Nephron (organoid): Measurements from ENCODE around the gene SH3BP1.
A peak's percentile ranks its signal among the peaks of the same experiment; 100 is the strongest.

Experiments used
- H3K27ac Mint-ChIP-seq, 3 experiments: 2 replicates each; pipeline ENCODE4 v1.8.0; 2020; ENCODE audit warnings: mixed read lengths in 3 of 3, mild to moderate bottlenecking in 2 of 3, moderate library complexity in 1 of 3
- H3K27me3 Mint-ChIP-seq: 2 replicates; pipeline ENCODE4 v1.8.0; 2021; ENCODE audit warnings: low read depth, mild to moderate bottlenecking, moderate library complexity, mixed read lengths
- H3K36me3 Mint-ChIP-seq: 2 replicates; pipeline ENCODE4 v1.8.0; 2020; ENCODE audit warnings: low read depth, mixed read lengths
- H3K4me1 Mint-ChIP-seq: 2 replicates; pipeline ENCODE4 v1.8.0; 2020; ENCODE audit warnings: mixed read lengths
- H3K4me3 Mint-ChIP-seq, 3 experiments: 2 replicates each; pipeline ENCODE4 v1.8.0; 2020; ENCODE audit warnings: mild to moderate bottlenecking in 3 of 3, mixed read lengths in 3 of 3, moderate library complexity in 2 of 3
- H3K9me3 Mint-ChIP-seq: 2 replicates; pipeline ENCODE4 v1.8.0; 2020; ENCODE audit warnings: mixed read lengths
- TF ChIP-seq, protein P1 (sequence below), 3 experiments: fragments of 200-600 bp; sonication (generic); IDR thresholded peaks; one replicate each; pipeline ENCODE4 v1.5.0; 2021; ENCODE audit warnings: antibody characterized with exemption in 3 of 3; ENCODE audit not compliant: unreplicated experiment in 3 of 3

Gene SH3BP1

DNA sequence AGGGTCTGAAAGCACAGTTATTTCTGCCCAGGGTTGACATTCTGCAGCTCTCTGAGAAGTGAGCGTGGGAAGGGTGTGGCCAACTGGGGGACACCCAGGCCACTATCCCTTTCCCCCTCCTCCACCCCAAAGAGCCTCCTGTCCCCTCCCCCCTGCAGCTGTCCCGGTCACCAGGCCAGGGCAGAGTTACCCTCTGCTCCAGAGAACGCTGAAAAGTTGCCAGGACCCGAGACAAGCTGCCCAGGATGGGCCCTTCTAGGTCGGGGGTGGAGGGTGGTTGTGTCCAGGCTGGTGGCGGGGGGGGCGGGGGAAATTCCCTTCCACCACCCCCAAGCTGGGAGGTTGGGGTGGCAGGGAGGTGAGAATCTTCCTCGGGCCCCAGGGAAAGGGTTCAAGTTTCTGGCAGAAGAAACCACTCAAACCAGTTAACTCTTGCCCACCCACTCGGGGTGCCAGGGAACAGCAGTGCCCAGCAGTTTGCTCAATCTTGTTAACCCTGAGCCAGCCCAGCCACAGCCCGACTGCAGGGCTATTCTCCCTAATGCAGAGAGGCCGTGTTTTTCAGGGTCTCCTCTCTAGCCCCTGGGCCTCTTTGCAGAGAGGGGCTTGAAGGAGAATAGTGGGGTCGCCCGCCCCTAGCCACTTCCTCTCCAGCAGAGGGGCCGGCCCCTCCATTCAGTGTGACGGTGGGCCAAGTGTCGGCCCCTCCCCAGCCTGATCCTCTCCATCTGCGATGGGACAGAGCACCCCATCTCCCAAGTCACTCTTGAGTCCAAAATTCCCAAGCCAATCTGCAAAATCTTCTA lies 36.7 kb downstream of the SH3BP1 start:
- no peaks in the 10 kb centered on the region for H3K9me3 Mint-ChIP-seq
- peak overlapping the region; percentile 93 to 100 (median 93) for H3K27ac Mint-ChIP-seq
- H3K4me1 Mint-ChIP-seq, result peaks cover 31% of the 10 kb centered on the region
- peaks cover 6% of the 10 kb centered on the region for H3K36me3 Mint-ChIP-seq
- H3K4me3 Mint-ChIP-seq, result peak overlapping the region; percentile 76 to 91 (median 91)
- TF ChIP-seq, protein P1, sequence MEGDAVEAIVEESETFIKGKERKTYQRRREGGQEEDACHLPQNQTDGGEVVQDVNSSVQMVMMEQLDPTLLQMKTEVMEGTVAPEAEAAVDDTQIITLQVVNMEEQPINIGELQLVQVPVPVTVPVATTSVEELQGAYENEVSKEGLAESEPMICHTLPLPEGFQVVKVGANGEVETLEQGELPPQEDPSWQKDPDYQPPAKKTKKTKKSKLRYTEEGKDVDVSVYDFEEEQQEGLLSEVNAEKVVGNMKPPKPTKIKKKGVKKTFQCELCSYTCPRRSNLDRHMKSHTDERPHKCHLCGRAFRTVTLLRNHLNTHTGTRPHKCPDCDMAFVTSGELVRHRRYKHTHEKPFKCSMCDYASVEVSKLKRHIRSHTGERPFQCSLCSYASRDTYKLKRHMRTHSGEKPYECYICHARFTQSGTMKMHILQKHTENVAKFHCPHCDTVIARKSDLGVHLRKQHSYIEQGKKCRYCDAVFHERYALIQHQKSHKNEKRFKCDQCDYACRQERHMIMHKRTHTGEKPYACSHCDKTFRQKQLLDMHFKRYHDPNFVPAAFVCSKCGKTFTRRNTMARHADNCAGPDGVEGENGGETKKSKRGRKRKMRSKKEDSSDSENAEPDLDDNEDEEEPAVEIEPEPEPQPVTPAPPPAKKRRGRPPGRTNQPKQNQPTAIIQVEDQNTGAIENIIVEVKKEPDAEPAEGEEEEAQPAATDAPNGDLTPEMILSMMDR (IDR thresholded peaks at IDR 0.05; ENCODE audit: unreplicated experiment in 3 of 3), result no peak
- H3K27me3 Mint-ChIP-seq, result no peaks in the 10 kb centered on the region

- Mint-ChIP-seq H3K9me3 (no peaks in the 10 kb centered on the region), H3K27ac (peak overlapping the region; percentile 93 to 100 (median 93)), H3K4me3 (peak overlapping the region; percentile 76 to 91 (median 91)), H3K4me1 (peaks cover 37% of the 10 kb centered on the region), H3K27me3 (no peaks in the 10 kb centered on the region), H3K36me3 (peaks cover 6% of the 10 kb centered on the region)
- TF ChIP-seq, protein P1 (IDR thresholded peaks at IDR 0.05; ENCODE audit: unreplicated experiment in 3 of 3), result no peak
Observed at GRCh38 chr22:37676736-37677492, 37.4 kb downstream of the SH3BP1 start.

GRCh38 chr22:37677493-37677974 lies 38.1 kb downstream of the SH3BP1 start:
- peaks cover 6% of the 10 kb centered on the region for H3K36me3 Mint-ChIP-seq
- no peaks in the 10 kb centered on the region for H3K9me3 Mint-ChIP-seq
- H3K4me1 Mint-ChIP-seq, result peaks cover 37% of the 10 kb centered on the region
- no peaks in the 10 kb centered on the region for H3K27me3 Mint-ChIP-seq
- H3K4me3 Mint-ChIP-seq, result peak overlapping the region; percentile 76 to 91 (median 91)
- TF ChIP-seq, protein P1 (IDR thresholded peaks at IDR 0.05; ENCODE audit: unreplicated experiment in 3 of 3), result no peak
- peak overlapping the region; percentile 63 to 93 (median 83) for H3K27ac Mint-ChIP-seq

DNA sequence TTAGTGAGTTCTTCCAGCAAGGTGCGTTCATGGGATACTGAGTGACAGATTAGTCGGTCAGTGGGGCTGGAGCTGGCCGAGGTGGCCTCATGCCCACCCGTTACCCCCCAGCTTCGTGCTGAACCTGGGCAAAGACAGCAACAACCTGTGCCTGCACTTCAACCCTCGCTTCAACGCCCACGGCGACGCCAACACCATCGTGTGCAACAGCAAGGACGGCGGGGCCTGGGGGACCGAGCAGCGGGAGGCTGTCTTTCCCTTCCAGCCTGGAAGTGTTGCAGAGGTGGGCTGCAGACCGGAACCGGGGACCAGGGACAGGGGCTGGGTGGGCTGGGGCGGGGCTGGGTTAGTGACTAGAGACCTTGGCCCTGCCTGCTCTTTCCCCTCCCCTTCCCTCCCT lies 38.9 kb downstream of the SH3BP1 start:
- H3K27ac Mint-ChIP-seq, result peak overlapping the region in 1 of 3 experiments; percentile 63
- H3K9me3 Mint-ChIP-seq, result no peaks in the 10 kb centered on the region
- H3K4me3 Mint-ChIP-seq, result peak overlapping the region in 2 of 3 experiments; percentile 72 to 78
- peaks cover 37% of the 10 kb centered on the region for H3K4me1 Mint-ChIP-seq
- no peaks in the 10 kb centered on the region for H3K27me3 Mint-ChIP-seq
- H3K36me3 Mint-ChIP-seq, result peaks cover 6% of the 10 kb centered on the region
- TF ChIP-seq, protein P1 (IDR thresholded peaks at IDR 0.05; ENCODE audit: unreplicated experiment in 3 of 3), result no peak

GRCh38 chr22:37679670-37680069 lies 40.2 kb downstream of the SH3BP1 start:
- peak overlapping the region; percentile 6 to 78 (median 39) for H3K27ac Mint-ChIP-seq
- H3K36me3 Mint-ChIP-seq, result peaks cover 6% of the 10 kb centered on the region
- peak overlapping the region; percentile 29 to 70 (median 46) for H3K4me3 Mint-ChIP-seq
- no peaks in the 10 kb centered on the region for H3K27me3 Mint-ChIP-seq
- no peaks in the 10 kb centered on the region for H3K9me3 Mint-ChIP-seq
- TF ChIP-seq, protein P1 (IDR thresholded peaks at IDR 0.05; ENCODE audit: unreplicated experiment in 3 of 3), result no peak
- H3K4me1 Mint-ChIP-seq, result peaks cover 37% of the 10 kb centered on the region
